ENCODE measurements around the gene HSD17B11.

- TF ChIP-seq CTCF (IDR thresholded peaks at IDR 0.05; ENCODE audit: control extremely low read depth in 1 of 3, insufficient read depth in 1 of 3, low read depth in 1 of 3, low read length in 3 of 3), result no peak
- no peak for TF ChIP-seq EZH2 (IDR thresholded peaks at IDR 0.05; ENCODE audit: low read depth, low read length, severe bottlenecking)
- no peak for TF ChIP-seq SIN3A (conservative IDR thresholded peaks at IDR 0.05 in 1 of 2, IDR thresholded peaks at IDR 0.05 in 1 of 2; ENCODE audit: low read depth in 1 of 2, low read length in 2 of 2)
- no peak for TF ChIP-seq CBX8 (IDR thresholded peaks at IDR 0.05; ENCODE audit: borderline replicate concordance, low read depth, low read length)
- TF ChIP-seq CHD1 (IDR thresholded peaks at IDR 0.05; ENCODE audit: low read depth, low read length), result no peak
- TF ChIP-seq TAF7 (optimal IDR thresholded peaks at IDR 0.05; ENCODE audit: borderline replicate concordance, low read depth, low read length), result no peak
Measured at GRCh38 chr4:87399954-87400353, 9.0 kb upstream of the HSD17B11 start.

Data from H1 (cell line).